ENCODE data around the gene AMH.
"Not testable (repeated sequence)": the region's sequence is repeated elsewhere in the genome, so short reads cannot be mapped to it uniquely, and the experiment has no call there.

- not testable (repeated sequence) for TF ChIP-seq CTCF (IDR thresholded peaks at IDR 0.05); EZH2phosphoT487 (IDR thresholded peaks at IDR 0.05; ENCODE audit: borderline replicate concordance, low read depth); EP300 (IDR thresholded peaks at IDR 0.05; ENCODE audit: borderline replicate concordance in 1 of 2, low read depth in 1 of 2, low read length in 1 of 2); GATA2 (CRISPR knock-in tag; IDR thresholded peaks at IDR 0.05); RAD21 (IDR thresholded peaks at IDR 0.05; ENCODE audit: low read length); POLR2AphosphoS5 (IDR thresholded peaks at IDR 0.05; ENCODE audit: low read depth, low read length); JUND (IDR thresholded peaks at IDR 0.05); NRF1 (IDR thresholded peaks at IDR 0.05; ENCODE audit: low read depth, low read length); FOXM1 (IDR thresholded peaks at IDR 0.05; ENCODE audit: low read depth); YY1 (IDR thresholded peaks at IDR 0.05; ENCODE audit: low read depth); NFIC (IDR thresholded peaks at IDR 0.05; ENCODE audit: borderline replicate concordance); MXI1 (IDR thresholded peaks at IDR 0.05; ENCODE audit: low read depth, low read length)
Observed at GRCh38 chr19:2200624-2201294, 48.4 kb upstream of the AMH start.
